Neural cell (in vitro differentiated cells): ENCODE measurements around the gene TTC39B.

Experiments
- EP300 ChIP-seq: fragments of 450-650 bp; conservative IDR thresholded peaks from 2 replicates; pipeline ENCODE4 v1.6.1; 2014; ENCODE audit warnings: antibody characterized with exemption, mild to moderate bottlenecking, moderate library complexity; ENCODE audit not compliant: poor library complexity, severe bottlenecking
- EZH2 ChIP-seq: fragments of 200-600, 300-800 bp; shearing (Covaris generic), sonication (generic); IDR thresholded peaks from 2 replicates; pipeline ENCODE4 v1.6.1; 2014; ENCODE audit warnings: antibody characterized with exemption, low read length, borderline replicate concordance, mild to moderate bottlenecking; ENCODE audit not compliant: insufficient read depth, poor library complexity, severe bottlenecking
- RAD21 ChIP-seq: fragments of 450-650 bp; conservative IDR thresholded peaks from 2 replicates; pipeline ENCODE4 v1.6.1; 2014; ENCODE audit warnings: antibody characterized with exemption, mild to moderate bottlenecking, moderate library complexity
- REST ChIP-seq: IDR thresholded peaks from 2 replicates; pipeline ENCODE4 v1.6.1; 2012; ENCODE audit warnings: borderline replicate concordance
- TAF1 ChIP-seq: IDR thresholded peaks from 2 replicates; pipeline ENCODE4 v1.6.1; 2012; ENCODE audit warnings: low read depth
- TF ChIP-seq, protein P1 (sequence below): fragments of 450-650 bp; IDR thresholded peaks from 2 replicates; pipeline ENCODE4 v1.5.1; 2014; ENCODE audit warnings: antibody characterized with exemption, mild to moderate bottlenecking, moderate library complexity; ENCODE audit not compliant: poor library complexity, severe bottlenecking

- no peak for TF ChIP-seq REST
- no peak for TF ChIP-seq TAF1
- TF ChIP-seq EZH2, result no peak
- TF ChIP-seq, protein P1, sequence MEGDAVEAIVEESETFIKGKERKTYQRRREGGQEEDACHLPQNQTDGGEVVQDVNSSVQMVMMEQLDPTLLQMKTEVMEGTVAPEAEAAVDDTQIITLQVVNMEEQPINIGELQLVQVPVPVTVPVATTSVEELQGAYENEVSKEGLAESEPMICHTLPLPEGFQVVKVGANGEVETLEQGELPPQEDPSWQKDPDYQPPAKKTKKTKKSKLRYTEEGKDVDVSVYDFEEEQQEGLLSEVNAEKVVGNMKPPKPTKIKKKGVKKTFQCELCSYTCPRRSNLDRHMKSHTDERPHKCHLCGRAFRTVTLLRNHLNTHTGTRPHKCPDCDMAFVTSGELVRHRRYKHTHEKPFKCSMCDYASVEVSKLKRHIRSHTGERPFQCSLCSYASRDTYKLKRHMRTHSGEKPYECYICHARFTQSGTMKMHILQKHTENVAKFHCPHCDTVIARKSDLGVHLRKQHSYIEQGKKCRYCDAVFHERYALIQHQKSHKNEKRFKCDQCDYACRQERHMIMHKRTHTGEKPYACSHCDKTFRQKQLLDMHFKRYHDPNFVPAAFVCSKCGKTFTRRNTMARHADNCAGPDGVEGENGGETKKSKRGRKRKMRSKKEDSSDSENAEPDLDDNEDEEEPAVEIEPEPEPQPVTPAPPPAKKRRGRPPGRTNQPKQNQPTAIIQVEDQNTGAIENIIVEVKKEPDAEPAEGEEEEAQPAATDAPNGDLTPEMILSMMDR, result no peak
- no peak for TF ChIP-seq RAD21
- TF ChIP-seq EP300, result no peak
These were observed 93.8 kb downstream of the TTC39B start for GRCh38 chr9:15213249-15213648.
